ENCODE results near the gene MCF2L2. TPM values are rescaled to one million over a fixed set of nuclear protein-coding genes. Genes with fewer than 3 reads are reported as not detected.

The MCF2L2 gene
- total and polyA plus RNA-seq, 3 donors from 2014 or later, result 6.8 to 24.2 (median 14.6) TPM

- no peak for TF ChIP-seq CTCF (IDR thresholded peaks at IDR 0.05)
- TF ChIP-seq POLR2A (IDR thresholded peaks at IDR 0.05), result no peak
- 27 to 40% methylated on average over 15 of the region's 15 CpGs for WGBS, 2 donors
- Histone ChIP-seq H3K36me3 (ENCODE audit: low read depth, missing control alignments) (no peaks in the 10 kb centered on the region), H3K27me3 (no peaks in the 10 kb centered on the region), H3K27ac (peak overlapping the region in 1 of 2 donors; percentile 53), H3K4me3 (no peak overlapping the region), H3K4me1 (peaks cover 13% of the 10 kb centered on the region), H3K9me3 (no peaks in the 10 kb centered on the region)
- intact Hi-C loops (cut with DNase I; ENCODE audit: low total_unique reads), result no loop called here
- peak; percentile 32 for DNase-seq
These were observed 163.2 kb downstream of the MCF2L2 start for GRCh38 chr3:183265157-183265642.

- H3K27me3 ChIP-seq, result no peaks in the 10 kb centered on the region
- H3K27ac ChIP-seq, result no peak overlapping the region
- intact Hi-C loops (cut with DNase I; ENCODE audit: low total_unique reads), result no loop called here
- no peaks in the 10 kb centered on the region for H3K9me3 ChIP-seq
- 74 to 77% methylated on average over 5 of the region's 5 CpGs for WGBS, 2 donors
- H3K4me3 ChIP-seq, result no peak overlapping the region
- TF ChIP-seq CTCF (IDR thresholded peaks at IDR 0.05), result no peak
- no peak for TF ChIP-seq POLR2A (IDR thresholded peaks at IDR 0.05)
- peaks cover 13% of the 10 kb centered on the region for H3K4me1 ChIP-seq
- H3K36me3 ChIP-seq (ENCODE audit: low read depth, missing control alignments), result no peaks in the 10 kb centered on the region
- DNase-seq, result no peak
These were observed 164.2 kb downstream of the MCF2L2 start for GRCh38 chr3:183264268-183264667.

- no peaks in the 10 kb centered on the region for H3K36me3 ChIP-seq (ENCODE audit: low read depth, missing control alignments)
- no peak overlapping the region for H3K27ac ChIP-seq
- intact Hi-C loops (cut with DNase I; ENCODE audit: low total_unique reads), result no loop called here
- H3K27me3 ChIP-seq, result no peaks in the 10 kb centered on the region
- H3K9me3 ChIP-seq, result no peaks in the 10 kb centered on the region
- TF ChIP-seq CTCF (IDR thresholded peaks at IDR 0.05) (no peak), POLR2A (IDR thresholded peaks at IDR 0.05) (no peak)
- no peak for DNase-seq
- H3K4me1 ChIP-seq, result peaks cover 17% of the 10 kb centered on the region
- no peak overlapping the region for H3K4me3 ChIP-seq
- WGBS, 2 donors, result 83 to 93% methylated on average over 3 of the region's 3 CpGs
These were observed 165.5 kb downstream of the MCF2L2 start for GRCh38 chr3:183262875-183263378.

- intact Hi-C loops (cut with DNase I; ENCODE audit: low total_unique reads), result no loop called here
- Histone ChIP-seq H3K4me1 (peaks cover 17% of the 10 kb centered on the region), H3K27ac (no peak overlapping the region), H3K36me3 (ENCODE audit: low read depth, missing control alignments) (no peaks in the 10 kb centered on the region), H3K9me3 (no peaks in the 10 kb centered on the region), H3K4me3 (no peak overlapping the region), H3K27me3 (no peaks in the 10 kb centered on the region)
- TF ChIP-seq CTCF (IDR thresholded peaks at IDR 0.05) (no peak), POLR2A (IDR thresholded peaks at IDR 0.05) (no peak)
- DNase-seq, result no peak
- 86 to 91% methylated on average over 5 of the region's 5 CpGs for WGBS, 2 donors
These were observed 167.2 kb downstream of the MCF2L2 start for GRCh38 chr3:183261151-183261724.
